Stimulated activated CD4-positive, alpha-beta T cell treated with anti-CD3 and anti-CD28 coated beads, Interleukin-4, amount 100 ng/mL, for 1 hour (primary cell): ENCODE results near the gene OSTN.
"Not testable (repeated sequence)": the region's sequence is repeated elsewhere in the genome, so short reads cannot be mapped to it uniquely, and the experiment has no call there.

Experiments
- DNase-seq: peaks from one replicate; pipeline ENCODE4 v3.0.0-alpha.2; 2020

Gene OSTN

GRCh38 chr3:191235331-191236314 lies 36.6 kb downstream of the OSTN start:
- DNase-seq, result no peak

GRCh38 chr3:191236646-191237045 lies 37.6 kb downstream of the OSTN start:
- no peak for DNase-seq

- DNase-seq, result no peak
Measured at GRCh38 chr3:191237047-191237882, 38.2 kb downstream of the OSTN start.

GRCh38 chr3:191238321-191238817 lies 39.3 kb downstream of the OSTN start:
- DNase-seq, result no peak

- no peak for DNase-seq
Measured at GRCh38 chr3:191239407-191240031, 40.5 kb downstream of the OSTN start.

- no peak for DNase-seq
Measured at GRCh38 chr3:191240486-191240885, 41.4 kb downstream of the OSTN start.

GRCh38 chr3:191244242-191244867 lies 45.3 kb downstream of the OSTN start:
- no peak for DNase-seq

- not testable (repeated sequence) for DNase-seq
Measured at GRCh38 chr3:191246034-191246433, 47.0 kb downstream of the OSTN start.

GRCh38 chr3:191246630-191247029 lies 47.6 kb downstream of the OSTN start:
- no peak for DNase-seq

- no peak for DNase-seq
Measured at GRCh38 chr3:191253089-191253799, 54.2 kb downstream of the OSTN start.

- DNase-seq, result no peak
Measured at GRCh38 chr3:191254098-191254873, 55.2 kb downstream of the OSTN start.

GRCh38 chr3:191255156-191255555 lies 56.1 kb downstream of the OSTN start:
- no peak for DNase-seq

- no peak for DNase-seq
Measured at GRCh38 chr3:191256405-191256804, 57.4 kb downstream of the OSTN start.

GRCh38 chr3:191257286-191257685 lies 58.2 kb downstream of the OSTN start:
- DNase-seq, result no peak

GRCh38 chr3:191259486-191259885 lies 60.4 kb downstream of the OSTN start:
- no peak for DNase-seq

- no peak for DNase-seq
Measured at GRCh38 chr3:191260431-191261303, 61.6 kb downstream of the OSTN start.

- no peak for DNase-seq
Measured at GRCh38 chr3:191261304-191261638, 62.2 kb downstream of the OSTN start.

- no peak for DNase-seq
Measured at GRCh38 chr3:191262650-191263049, 63.6 kb downstream of the OSTN start.

- no peak for DNase-seq
Measured at GRCh38 chr3:191263365-191263764, 64.3 kb downstream of the OSTN start.

GRCh38 chr3:191263850-191264249 lies 64.8 kb downstream of the OSTN start:
- no peak for DNase-seq
